HCT116 (cell line): ENCODE data around the gene CCL24. TPM values are rescaled to one million over a fixed set of nuclear protein-coding genes. Genes with fewer than 3 reads are reported as not detected.
"Not testable (repeated sequence)": the region's sequence is repeated elsewhere in the genome, so short reads cannot be mapped to it uniquely, and the experiment has no call there.

Experiments used
- ATAC-seq: fragments of 200-7000 bp; cut with Tn5 transposase; 2 replicates; pipeline ENCODE4 v1.9.1; 2020; ENCODE audit warnings: mild to moderate bottlenecking, moderate library complexity
- BruUV-seq: library from RNA; stranded (reverse); fragments of 400-500 nt; replicated peaks from 2 replicates; lab custom pipeline; 2021; lab: Mats Ljungman, UMichigan
- CTCF ChIA-PET: fragments of 300-600 bp; sonication (Branson Sonifier 250); formaldehyde crosslinking; loops from one replicate; lab custom pipeline; 2021; ENCODE audit warnings: antibody characterized with exemption; lab: Charles Lee
- POLR2A ChIA-PET: fragments of 300-600, 350-600 bp; sonication (Branson Sonifier 250); formaldehyde crosslinking; loops from one replicate; lab custom pipeline; 2021; ENCODE audit warnings: antibody characterized with exemption; lab: Charles Lee
- RAD21 ChIA-PET, 2 experiments: fragments of 300-600 bp; sonication (Branson Sonifier 250); formaldehyde crosslinking; loops; one replicate each; lab custom pipeline; 2023; ENCODE audit warnings: low total read pairs in 2 of 2; ENCODE audit not compliant: uncharacterized antibody in 2 of 2, unreplicated experiment in 2 of 2, low non-redundant PET in 1 of 2; lab: Charles Lee
- DNase-seq: peaks from one replicate; pipeline ENCODE4 v3.0.0-alpha.2; 2010; ENCODE audit warnings: low read depth, low spot score
- H2AFZ ChIP-seq: fragments of 200-600 bp; shearing (Covaris generic), sonication (generic); 2 replicates; pipeline ENCODE4 v1.6.1; 2017; ENCODE audit warnings: low read depth, mixed run types, mixed read lengths, antibody characterized with exemption, low read length; ENCODE audit not compliant: poor library complexity, severe bottlenecking
- H3K27ac ChIP-seq: 2 replicates; pipeline ENCODE4 v1.5.1; 2012; ENCODE audit warnings: low read depth, low read length
- H3K27me3 ChIP-seq: fragments of 200-600 bp; sonication (generic); 2 replicates; pipeline ENCODE4 v1.6.1; 2016; ENCODE audit warnings: mixed run types, low read length, mixed read lengths; ENCODE audit not compliant: insufficient read depth
- H3K36me3 ChIP-seq, 2 experiments: fragments of 200-500 bp in 1 of 2; fragments of 200-600 bp in 1 of 2; sonication (Bioruptor generic) in 1 of 2; sonication (generic) in 1 of 2; 2 replicates each; pipeline versions ENCODE4 v1.5.1 to v1.6.1; 2014 to 2016; ENCODE audit warnings: low read length in 2 of 2, inconsistent platforms in 1 of 2, mixed read lengths in 1 of 2, mixed run types in 1 of 2; ENCODE audit not compliant: insufficient read depth in 2 of 2, control insufficient read depth in 1 of 2
- H3K4me1 ChIP-seq, 2 experiments: fragments of 200-600 bp in 1 of 2; sonication (generic) in 1 of 2; 2 replicates each; pipeline versions ENCODE4 v1.5.1 to v1.6.1; 2012 to 2017; ENCODE audit warnings: low read length in 2 of 2, inconsistent platforms in 1 of 2, mild to moderate bottlenecking in 1 of 2, mixed read lengths in 1 of 2, mixed run types in 1 of 2, moderate library complexity in 1 of 2; ENCODE audit not compliant: insufficient read depth in 2 of 2, control insufficient read depth in 1 of 2
- H3K4me2 ChIP-seq: fragments of 200-600 bp; sonication (generic); 2 replicates; pipeline ENCODE4 v1.6.1; 2017; ENCODE audit warnings: mixed run types, low read length, mixed read lengths
- H3K4me3 ChIP-seq, 2 experiments: fragments of 200-600 bp in 1 of 2; sonication (generic) in 1 of 2; replicated peaks in 1 of 2; 2 replicates each; pipeline ENCODE4 v1.5.1; 2011 to 2016; ENCODE audit warnings: low read length in 2 of 2, control low read depth in 1 of 2, low read depth in 1 of 2, mild to moderate bottlenecking in 1 of 2, mixed read lengths in 1 of 2, mixed run types in 1 of 2
- H3K79me2 ChIP-seq: fragments of 200-600 bp; sonication (generic); 2 replicates; pipeline ENCODE4 v1.6.1; 2017; ENCODE audit warnings: mild to moderate bottlenecking, mixed run types, low read length, moderate library complexity, mixed read lengths; ENCODE audit not compliant: insufficient read depth
- H3K9ac ChIP-seq: fragments of 200-600 bp; sonication (generic); 2 replicates; pipeline ENCODE4 v1.6.1; 2016; ENCODE audit warnings: low read length, mixed read lengths
- H3K9me2 ChIP-seq: fragments of 200-600 bp; sonication (generic), shearing (Covaris generic); 2 replicates; pipeline ENCODE4 v1.6.1; 2017; ENCODE audit warnings: mixed run types, mild to moderate bottlenecking, moderate library complexity; ENCODE audit not compliant: insufficient read depth
- H3K9me3 ChIP-seq, 2 experiments: fragments of 200-500 bp in 1 of 2; fragments of 200-600 bp in 1 of 2; sonication (Bioruptor generic) in 1 of 2; sonication (generic) in 1 of 2; 2 replicates each; pipeline ENCODE4 v1.6.1; 2014 to 2017; ENCODE audit warnings: low read length in 2 of 2, mixed read lengths in 2 of 2, inconsistent platforms in 1 of 2, low read depth in 1 of 2, mild to moderate bottlenecking in 1 of 2, mixed run types in 1 of 2, moderate library complexity in 1 of 2; ENCODE audit not compliant: control insufficient read depth in 1 of 2, insufficient read depth in 1 of 2
- H4K20me1 ChIP-seq: fragments of 200-600 bp; sonication (generic), shearing (Covaris generic); 2 replicates; pipeline ENCODE4 v1.6.1; 2017; ENCODE audit warnings: mixed run types, mild to moderate bottlenecking, moderate library complexity; ENCODE audit not compliant: insufficient read depth
- ATF3 ChIP-seq: IDR thresholded peaks from 2 replicates; pipeline ENCODE4 v1.6.1; 2012
- JUND ChIP-seq: IDR thresholded peaks from 2 replicates; pipeline ENCODE4 v1.6.1; 2012
- POLR2A ChIP-seq: IDR thresholded peaks from 2 replicates; pipeline ENCODE4 v1.7.0; 2011; ENCODE audit warnings: borderline replicate concordance; ENCODE audit not compliant: insufficient read depth, insufficient read length; ENCODE audit errors: extremely low read depth
- RAD21 ChIP-seq: IDR thresholded peaks from 2 replicates; pipeline ENCODE4 v1.6.1; 2012; ENCODE audit warnings: low read depth, mild to moderate bottlenecking
- SIN3A ChIP-seq: IDR thresholded peaks from 2 replicates; pipeline ENCODE4 v1.6.1; 2012; ENCODE audit warnings: low read depth
- SP1 ChIP-seq: IDR thresholded peaks from 2 replicates; pipeline ENCODE4 v1.6.1; 2012; ENCODE audit warnings: low read depth
- YY1 ChIP-seq: IDR thresholded peaks from 2 replicates; pipeline ENCODE4 v1.6.1; 2011; ENCODE audit warnings: low read length, low read depth, moderate library complexity, mild to moderate bottlenecking; ENCODE audit not compliant: insufficient replicate concordance; ENCODE audit errors: extremely low read depth
- ZBTB33 ChIP-seq: IDR thresholded peaks from 2 replicates; pipeline ENCODE4 v1.6.1; 2011; ENCODE audit warnings: mild to moderate bottlenecking, low read length, moderate library complexity; ENCODE audit not compliant: insufficient replicate concordance; ENCODE audit errors: extremely low read depth
- ZFX ChIP-seq: fragments of 450-650 bp; IDR thresholded peaks from 2 replicates; pipeline ENCODE4 v1.6.1; 2017
- ZNF274 ChIP-seq: fragments of 200-500 bp; sonication (Bioruptor generic); IDR thresholded peaks from 2 replicates; pipeline ENCODE4 v1.6.1; 2014; ENCODE audit warnings: mild to moderate bottlenecking, low read depth, low read length, inconsistent platforms
- intact Hi-C: fragments of 100-400 bp; cut with micrococcal nuclease; formaldehyde crosslinking; loops from 2 replicates; pipeline ENCODE4 v1.10.0; 2022
- total RNA-seq: library from RNA; stranded (reverse); gene quantifications from one replicate; pipeline ENCODE4 v1.2.1, GENCODE V29; 2021; ENCODE audit not compliant: unreplicated experiment

CCL24 gene
- total RNA-seq, 1 experiment from 2014 or later: not detected

- TF ChIP-seq SIN3A (no peak), YY1 (no peak), POLR2A (no peak), JUND (no peak), ZBTB33 (no peak), ZFX (no peak), ZNF274 (no peak), ATF3 (no peak), RAD21 (no peak), SP1 (no peak)
Observed at GRCh38 chr7:75835688-75836285, 22.2 kb upstream of the CCL24 start (continued).

GRCh38 chr7:75833662-75834061 lies 20.1 kb upstream of the CCL24 start:
- intact Hi-C loops, H3K79me2 ChIP-seq, H3K9me3 ChIP-seq, RAD21 ChIA-PET, H3K4me2 ChIP-seq, H3K27ac ChIP-seq, H3K4me1 ChIP-seq, ATAC-seq, H2AFZ ChIP-seq, H3K9me2 ChIP-seq, BruUV-seq, H3K27me3 ChIP-seq, H3K36me3 ChIP-seq, CTCF ChIA-PET, POLR2A ChIA-PET, DNase-seq, H3K9ac ChIP-seq, H4K20me1 ChIP-seq, H3K4me3 ChIP-seq: not testable (repeated sequence)
